Stomach (tissue), 9 donors: ENCODE results near the gene SLC44A1. TPM values are rescaled to one million over a fixed set of nuclear protein-coding genes. Genes with fewer than 3 reads are reported as not detected.
A peak's percentile ranks its signal among the peaks of the same experiment; 100 is the strongest.
"Not testable (repeated sequence)": the region's sequence is repeated elsewhere in the genome, so short reads cannot be mapped to it uniquely, and the experiment has no call there.

Experiments used
- DNase-seq, 2 donors: peaks; one replicate each; pipeline versions ENCODE4 v3.0.0 to v3.0.0-alpha.2; 2013 to 2019
- H3K27ac ChIP-seq, 5 donors: fragments of 200-600 bp in 4 of 5; sonication (generic) in 4 of 5; one replicate each; pipeline ENCODE4 v1.5.1; 2013 to 2019; ENCODE audit warnings: mild to moderate bottlenecking in 1 of 5, moderate library complexity in 1 of 5
- H3K27me3 ChIP-seq, 3 donors: fragments of 200-600 bp; sonication (generic); one replicate each; pipeline ENCODE4 v1.5.1; 2017 to 2019; ENCODE audit warnings: mixed run types in 1 of 3
- H3K36me3 ChIP-seq, 4 donors: fragments of 200-600 bp; sonication (generic); 1 replicate in 3 of 4; 2 replicates in 1 of 4; pipeline ENCODE4 v1.5.1; 2016 to 2019
- H3K4me1 ChIP-seq, 4 donors: fragments of 200-600 bp; sonication (generic); one replicate each; pipeline ENCODE4 v1.5.1; 2016 to 2019
- H3K4me3 ChIP-seq, 4 donors: fragments of 200-600 bp; sonication (generic) in 3 of 4; one replicate each; pipeline ENCODE4 v1.5.1; 2016 to 2019; ENCODE audit warnings: mild to moderate bottlenecking in 1 of 4
- H3K9me3 ChIP-seq, 4 donors: fragments of 200-600 bp; sonication (generic); one replicate each; pipeline ENCODE4 v1.5.1; 2016 to 2019
- CTCF ChIP-seq, 7 experiments: fragments of 450-650 bp in 4 of 7; fragments of 200-600 bp in 3 of 7; sonication (generic) in 3 of 7; IDR thresholded peaks; one replicate each; pipeline ENCODE4 v1.5.1; 2016 to 2019; ENCODE audit warnings: antibody characterized with exemption in 7 of 7, control low read depth in 2 of 7, mild to moderate bottlenecking in 1 of 7
- EP300 ChIP-seq: sonication (generic); formaldehyde crosslinking; IDR thresholded peaks from one replicate; pipeline ENCODE4 v1.6.1; 2017; ENCODE audit warnings: antibody characterized with exemption
- POLR2A ChIP-seq, 4 donors: fragments of 450-650 bp; IDR thresholded peaks; one replicate each; pipeline ENCODE4 v1.6.1; 2016; ENCODE audit warnings: antibody characterized with exemption in 4 of 4, control low read depth in 2 of 4, mild to moderate bottlenecking in 1 of 4, moderate library complexity in 1 of 4
- POLR2AphosphoS5 ChIP-seq, 3 donors: sonication (generic); formaldehyde crosslinking; IDR thresholded peaks; one replicate each; pipeline ENCODE4 v1.6.1; 2016; ENCODE audit warnings: antibody characterized with exemption in 3 of 3
- WGBS, 5 donors: extraction: QIAGEN DNeasy Blood & Tissue Kit in 3 of 5; methylation state at CpG; one replicate each; pipeline versions ENCODE4 v1.1.5 to v1.1.7; 2013 to 2018; 5-methylcytosine and 5-hydroxymethylcytosine counted together
- intact Hi-C: fragments of 100-400 bp; cut with DNase I; formaldehyde crosslinking; loops from one replicate; pipeline ENCODE4 v1.15.1; 2023; ENCODE audit warnings: low total_unique reads
- polyA plus RNA-seq, 3 donors: library from polyadenylated mRNA; stranded (reverse); fragments of 200-250 nt; gene quantifications; one replicate each; pipeline ENCODE4 v1.2.3, GENCODE V29; 2013
- total RNA-seq, 5 donors: library from RNA; depleted of rRNA; stranded (reverse); fragments of >200 nt; gene quantifications; one replicate each; pipeline versions ENCODE4 v1.1.0 to v1.2.3, GENCODE V29; 2014 to 2016
- donor health status: healthy with polysubstance abuse.
- donor health status: Bipolar disorder and iron deficiency.
- donor health status: healthy.

The SLC44A1 gene
- total and polyA plus RNA-seq, 8 donors = 5.7 to 82.8 (median 16.1) TPM

- intact Hi-C loops = no loop called here
- H3K9me3 ChIP-seq = no peaks in the 10 kb centered on the region
- H3K27me3 ChIP-seq = no peaks in the 10 kb centered on the region
- H3K4me1 ChIP-seq = peaks cover 8 to 62% (median 24%) of the 10 kb centered on the region in 4 donors
- no peak for TF ChIP-seq POLR2AphosphoS5 (IDR thresholded peaks at IDR 0.05)
- no peak for TF ChIP-seq EP300
- TF ChIP-seq CTCF (IDR thresholded peaks at IDR 0.05) = no peak
- TF ChIP-seq POLR2A (IDR thresholded peaks at IDR 0.05) = no peak
- H3K4me3 ChIP-seq = no peak overlapping the region
- 83 to 91% (median 90%) methylated on average over 5 of the region's 5 CpGs for WGBS, 5 donors
- no peaks in the 10 kb centered on the region for H3K36me3 ChIP-seq
- DNase-seq = no peak
- H3K27ac ChIP-seq = no peak overlapping the region
These were observed 7.9 kb downstream of the SLC44A1 start for GRCh38 chr9:105252405-105252756.

- peaks cover 25 to 66% (median 38%) of the 10 kb centered on the region in 4 donors for H3K4me1 ChIP-seq
- no peaks in the 10 kb centered on the region for H3K36me3 ChIP-seq
- no peaks in the 10 kb centered on the region for H3K27me3 ChIP-seq
- peak; percentile 22 to 42 for DNase-seq
- H3K9me3 ChIP-seq = no peaks in the 10 kb centered on the region
- peak overlapping the region in 1 of 5 donors; percentile 20 for H3K27ac ChIP-seq
- intact Hi-C loops = no loop called here
- TF ChIP-seq POLR2AphosphoS5 (IDR thresholded peaks at IDR 0.05) = no peak
- no peak for TF ChIP-seq CTCF (IDR thresholded peaks at IDR 0.05)
- no peak for TF ChIP-seq EP300
- no peak for TF ChIP-seq POLR2A (IDR thresholded peaks at IDR 0.05)
- WGBS, 5 donors = 63 to 86% (median 67%) methylated on average over 4 of the region's 4 CpGs
- H3K4me3 ChIP-seq = no peak overlapping the region
These were observed 9.8 kb downstream of the SLC44A1 start for GRCh38 chr9:105254226-105254625.

DNA sequence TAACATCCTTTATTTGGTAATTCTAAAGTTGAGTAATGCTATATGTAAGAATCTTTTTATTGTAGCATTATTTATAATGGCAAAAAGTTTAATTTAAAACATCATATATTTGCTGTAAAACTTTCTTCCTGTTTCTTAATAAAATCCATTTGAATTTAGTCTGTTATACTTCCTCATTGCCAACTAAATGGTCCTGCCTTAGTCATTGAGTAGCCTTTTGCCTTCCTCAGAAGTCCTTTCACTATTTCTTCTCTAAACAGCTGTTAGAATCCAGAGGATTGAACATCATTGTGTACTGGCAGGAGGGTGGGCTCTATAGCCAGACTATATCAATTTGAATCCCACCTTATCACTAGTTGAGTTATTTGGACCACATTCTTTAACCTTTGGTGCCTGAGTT is 11.0 kb downstream of the SLC44A1 start:
- no peaks in the 10 kb centered on the region for H3K36me3 ChIP-seq
- no peaks in the 10 kb centered on the region for H3K27me3 ChIP-seq
- DNase-seq = no peak
- peaks cover 32 to 68% (median 46%) of the 10 kb centered on the region in 4 donors for H3K4me1 ChIP-seq
- H3K4me3 ChIP-seq = no peak overlapping the region
- no peak for TF ChIP-seq EP300
- TF ChIP-seq POLR2AphosphoS5 (IDR thresholded peaks at IDR 0.05) = no peak
- TF ChIP-seq POLR2A (IDR thresholded peaks at IDR 0.05) = no peak
- TF ChIP-seq CTCF (IDR thresholded peaks at IDR 0.05) = no peak
- intact Hi-C loops = no loop called here
- no peaks in the 10 kb centered on the region for H3K9me3 ChIP-seq
- peak overlapping the region in 1 of 5 donors; percentile 7 for H3K27ac ChIP-seq

DNA sequence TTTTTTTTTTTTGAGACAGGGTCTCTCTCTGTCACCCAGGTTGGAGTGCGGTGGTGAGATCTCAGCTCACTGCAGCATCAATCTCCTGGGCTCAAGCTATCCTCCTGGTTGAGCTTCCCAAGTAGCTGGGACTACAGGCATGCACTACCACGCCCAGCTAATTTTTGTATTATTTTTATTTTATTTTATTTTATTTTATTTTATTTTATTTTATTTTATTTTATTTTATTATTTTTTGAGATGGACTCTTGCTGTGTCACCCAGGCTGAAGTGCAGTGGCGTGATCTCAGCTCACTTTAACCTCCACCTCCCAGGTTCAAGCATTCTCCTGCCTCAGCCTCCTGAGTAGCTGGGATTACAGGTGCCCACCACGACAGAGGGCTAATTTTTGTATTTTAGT is 12.1 kb downstream of the SLC44A1 start:
- H3K4me1 ChIP-seq = peaks cover 29 to 67% (median 49%) of the 10 kb centered on the region in 4 donors
- H3K27ac ChIP-seq = peak overlapping the region in 1 of 5 donors; percentile 71
- H3K4me3 ChIP-seq, DNase-seq, H3K9me3 ChIP-seq, intact Hi-C loops, H3K27me3 ChIP-seq, H3K36me3 ChIP-seq: not testable (repeated sequence)
- WGBS, 5 donors = 96 to 100% (median 97%) methylated on average over 4 of the region's 4 CpGs

- TF ChIP-seq EP300 (no peak), POLR2AphosphoS5 (IDR thresholded peaks at IDR 0.05) (no peak), POLR2A (IDR thresholded peaks at IDR 0.05) (no peak), CTCF (IDR thresholded peaks at IDR 0.05) (no peak)
- Histone ChIP-seq H3K36me3 (no peaks in the 10 kb centered on the region), H3K27me3 (no peaks in the 10 kb centered on the region), H3K4me1 (peaks cover 29 to 64% (median 49%) of the 10 kb centered on the region in 4 donors), H3K9me3 (no peaks in the 10 kb centered on the region), H3K27ac (peak overlapping the region in 4 of 5 donors; percentile 13 to 71 (median 49)), H3K4me3 (no peak overlapping the region)
- WGBS, 5 donors = 64 to 92% (median 88%) methylated on average over 2 of the region's 2 CpGs
- peak in 1 of 2 donors; percentile 36 for DNase-seq
- intact Hi-C loops = no loop called here
These were observed 13.4 kb downstream of the SLC44A1 start for GRCh38 chr9:105257809-105258208.
